Fibroblast of lung (primary cell): ENCODE measurements around the gene SEPTIN5.

Experiments used
- EZH2 ChIP-seq: IDR thresholded peaks from 2 replicates; pipeline ENCODE4 v1.5.1; 2012; ENCODE audit warnings: low read length, control low read depth, mild to moderate bottlenecking; ENCODE audit errors: missing control alignments
- TF ChIP-seq, protein P1 (sequence below), 2 donors: IDR thresholded peaks in 1 of 2; conservative IDR thresholded peaks in 1 of 2; 1 replicate in 1 of 2; 2 replicates in 1 of 2; pipeline ENCODE4 v1.5.1; 2011 to 2012; ENCODE audit warnings: low read length in 2 of 2, control low read depth in 1 of 2, inconsistent platforms in 1 of 2, low read depth in 1 of 2, mild to moderate bottlenecking in 1 of 2

DNA sequence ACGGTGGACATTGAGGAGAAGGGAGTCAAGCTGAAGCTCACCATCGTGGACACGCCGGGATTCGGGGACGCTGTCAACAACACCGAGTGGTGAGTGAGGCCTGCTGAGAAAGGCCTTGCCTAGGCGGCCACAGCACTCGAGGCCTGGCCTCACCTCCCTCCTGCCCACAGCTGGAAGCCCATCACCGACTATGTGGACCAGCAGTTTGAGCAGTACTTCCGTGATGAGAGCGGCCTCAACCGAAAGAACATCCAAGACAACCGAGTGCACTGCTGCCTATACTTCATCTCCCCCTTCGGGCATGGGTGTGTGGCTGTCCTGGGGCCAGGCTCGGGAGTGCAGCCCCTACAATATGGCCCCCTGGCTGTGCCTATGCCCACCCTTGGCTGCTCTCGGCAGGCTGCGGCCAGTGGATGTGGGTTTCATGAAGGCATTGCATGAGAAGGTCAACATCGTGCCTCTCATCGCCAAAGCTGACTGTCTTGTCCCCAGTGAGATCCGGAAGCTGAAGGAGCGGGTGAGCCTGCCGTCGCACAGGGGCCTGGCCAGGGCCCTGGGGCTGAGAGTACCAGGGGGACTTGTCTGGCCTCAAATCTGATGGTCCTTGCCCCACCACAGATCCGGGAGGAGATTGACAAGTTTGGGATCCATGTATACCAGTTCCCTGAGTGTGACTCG lies 6.0 kb downstream of the SEPTIN5 start:
- TF ChIP-seq, protein P1, sequence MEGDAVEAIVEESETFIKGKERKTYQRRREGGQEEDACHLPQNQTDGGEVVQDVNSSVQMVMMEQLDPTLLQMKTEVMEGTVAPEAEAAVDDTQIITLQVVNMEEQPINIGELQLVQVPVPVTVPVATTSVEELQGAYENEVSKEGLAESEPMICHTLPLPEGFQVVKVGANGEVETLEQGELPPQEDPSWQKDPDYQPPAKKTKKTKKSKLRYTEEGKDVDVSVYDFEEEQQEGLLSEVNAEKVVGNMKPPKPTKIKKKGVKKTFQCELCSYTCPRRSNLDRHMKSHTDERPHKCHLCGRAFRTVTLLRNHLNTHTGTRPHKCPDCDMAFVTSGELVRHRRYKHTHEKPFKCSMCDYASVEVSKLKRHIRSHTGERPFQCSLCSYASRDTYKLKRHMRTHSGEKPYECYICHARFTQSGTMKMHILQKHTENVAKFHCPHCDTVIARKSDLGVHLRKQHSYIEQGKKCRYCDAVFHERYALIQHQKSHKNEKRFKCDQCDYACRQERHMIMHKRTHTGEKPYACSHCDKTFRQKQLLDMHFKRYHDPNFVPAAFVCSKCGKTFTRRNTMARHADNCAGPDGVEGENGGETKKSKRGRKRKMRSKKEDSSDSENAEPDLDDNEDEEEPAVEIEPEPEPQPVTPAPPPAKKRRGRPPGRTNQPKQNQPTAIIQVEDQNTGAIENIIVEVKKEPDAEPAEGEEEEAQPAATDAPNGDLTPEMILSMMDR (conservative IDR thresholded peaks at IDR 0.05 in 1 of 2, IDR thresholded peaks at IDR 0.05 in 1 of 2; ENCODE audit: low read depth in 1 of 2, low read length in 2 of 2) = no peak
- TF ChIP-seq EZH2 = no peak
